ENCODE data around the gene ACOX1.
"Not testable (repeated sequence)": the region's sequence is repeated elsewhere in the genome, so short reads cannot be mapped to it uniquely, and the experiment has no call there.

ACOX1 gene

GRCh38 chr17:75979705-75980187, 780 bp upstream of the ACOX1 start:
- FAIRE-seq = no peak

DNA sequence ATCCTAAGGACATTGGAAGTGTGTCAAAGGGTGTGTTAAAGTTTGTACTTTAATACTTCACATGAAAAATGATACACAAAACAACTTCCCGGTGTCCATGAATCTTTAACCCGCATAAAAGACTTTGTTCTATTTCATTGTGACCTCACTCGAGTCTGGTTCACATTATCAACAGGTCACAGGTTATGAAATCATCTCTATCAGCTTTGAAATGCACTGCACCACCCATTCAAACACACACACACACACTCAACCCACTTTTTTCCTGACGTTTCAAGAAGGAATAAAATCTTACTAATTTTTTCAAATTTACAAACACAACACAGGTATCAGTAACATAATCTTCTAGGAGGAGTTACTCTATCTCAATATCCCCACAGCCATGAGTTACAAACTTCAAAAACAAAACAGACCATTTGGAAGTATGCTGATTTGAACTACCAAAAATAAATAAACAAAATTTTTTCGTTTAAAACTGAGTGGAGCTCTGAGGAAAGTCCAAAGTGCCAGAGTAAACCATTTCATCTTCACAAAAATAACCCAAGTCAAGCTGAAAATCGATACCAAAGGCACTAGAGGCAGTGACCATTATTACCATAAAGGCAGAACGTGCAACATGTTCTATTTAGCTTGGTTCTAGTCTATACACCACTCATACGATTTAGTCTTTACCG, 2.7 kb downstream of the ACOX1 start:
- FAIRE-seq = no peak

GRCh38 chr17:75975757-75976174, 3.2 kb downstream of the ACOX1 start:
- no peak for FAIRE-seq

GRCh38 chr17:75975187-75975586, 3.8 kb downstream of the ACOX1 start:
- not testable (repeated sequence) for FAIRE-seq

DNA sequence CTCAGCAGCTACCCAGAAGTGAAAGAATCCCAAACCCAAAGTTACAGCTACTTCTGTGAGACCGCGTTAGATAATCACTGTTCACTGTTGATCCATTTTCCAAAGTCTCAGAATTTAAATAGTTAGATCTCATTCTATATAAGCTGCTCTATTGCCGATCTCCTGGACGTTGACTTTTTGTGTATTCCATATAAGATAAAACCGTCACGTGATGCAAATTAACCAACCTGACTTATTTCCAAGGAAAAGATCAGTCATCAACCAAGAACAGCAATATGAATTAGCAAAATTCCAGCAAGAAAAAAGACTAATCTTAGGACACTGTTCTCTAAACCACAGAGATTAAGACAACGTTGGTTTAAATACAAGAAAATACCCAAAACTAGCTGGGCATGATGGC, 8.3 kb downstream of the ACOX1 start:
- FAIRE-seq = no peak

- FAIRE-seq = no peak
Measured at GRCh38 chr17:75970011-75970523, 8.9 kb downstream of the ACOX1 start.

- not testable (repeated sequence) for FAIRE-seq
Measured at GRCh38 chr17:75969044-75969443, 9.9 kb downstream of the ACOX1 start.

DNA sequence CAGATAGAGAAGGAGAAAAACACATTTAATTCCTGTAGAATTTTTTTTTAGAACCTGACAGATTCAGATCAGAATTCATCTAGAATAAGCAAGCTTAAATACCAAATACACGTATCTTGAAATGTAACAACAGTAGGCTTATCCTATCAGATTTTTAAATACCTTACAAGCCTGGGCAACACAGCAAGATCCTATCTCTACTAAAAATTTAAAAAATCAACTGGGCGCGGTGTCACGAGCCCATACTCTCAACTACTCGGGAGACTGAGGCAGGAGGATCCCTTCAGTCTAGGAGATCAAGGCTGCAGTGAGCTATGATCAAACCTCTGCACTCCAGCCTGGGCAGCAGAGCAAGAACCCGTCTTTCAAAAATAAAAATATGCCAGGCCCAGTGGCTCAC, 13.5 kb downstream of the ACOX1 start:
- no peak for FAIRE-seq

DNA sequence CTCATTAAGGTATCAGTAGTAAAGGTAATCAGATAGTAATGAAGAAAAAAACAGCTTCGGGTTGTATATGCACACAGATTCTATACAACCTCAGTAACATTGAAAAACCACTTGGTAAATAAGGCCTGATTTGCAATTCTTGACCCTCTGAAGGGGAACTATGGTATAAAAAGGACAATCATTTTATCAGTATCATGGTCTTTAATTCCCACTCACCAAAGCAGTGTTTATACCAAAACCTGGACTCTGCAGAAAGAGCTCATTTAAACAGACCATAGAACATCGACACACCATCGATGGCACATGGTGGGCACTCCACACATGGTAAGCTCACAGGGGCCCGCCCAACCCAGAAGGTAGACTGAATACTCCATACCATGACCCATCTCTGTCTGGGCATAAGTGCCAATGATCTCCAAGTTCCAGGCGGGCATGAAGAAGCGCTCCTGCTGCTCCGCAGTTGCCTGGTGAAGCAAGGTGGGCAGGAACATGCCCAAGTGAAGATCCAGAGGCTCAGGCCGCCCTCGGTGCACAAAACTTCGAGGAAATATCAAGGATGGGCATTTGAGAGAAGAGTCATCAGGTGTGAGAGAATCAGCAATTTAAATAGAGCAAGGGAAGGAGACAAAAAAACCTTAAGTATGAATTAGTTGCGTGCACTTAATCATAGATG, 19.0 kb downstream of the ACOX1 start:
- FAIRE-seq = no peak

- no peak for FAIRE-seq
Measured at GRCh38 chr17:75959051-75959838, 19.7 kb downstream of the ACOX1 start.

DNA sequence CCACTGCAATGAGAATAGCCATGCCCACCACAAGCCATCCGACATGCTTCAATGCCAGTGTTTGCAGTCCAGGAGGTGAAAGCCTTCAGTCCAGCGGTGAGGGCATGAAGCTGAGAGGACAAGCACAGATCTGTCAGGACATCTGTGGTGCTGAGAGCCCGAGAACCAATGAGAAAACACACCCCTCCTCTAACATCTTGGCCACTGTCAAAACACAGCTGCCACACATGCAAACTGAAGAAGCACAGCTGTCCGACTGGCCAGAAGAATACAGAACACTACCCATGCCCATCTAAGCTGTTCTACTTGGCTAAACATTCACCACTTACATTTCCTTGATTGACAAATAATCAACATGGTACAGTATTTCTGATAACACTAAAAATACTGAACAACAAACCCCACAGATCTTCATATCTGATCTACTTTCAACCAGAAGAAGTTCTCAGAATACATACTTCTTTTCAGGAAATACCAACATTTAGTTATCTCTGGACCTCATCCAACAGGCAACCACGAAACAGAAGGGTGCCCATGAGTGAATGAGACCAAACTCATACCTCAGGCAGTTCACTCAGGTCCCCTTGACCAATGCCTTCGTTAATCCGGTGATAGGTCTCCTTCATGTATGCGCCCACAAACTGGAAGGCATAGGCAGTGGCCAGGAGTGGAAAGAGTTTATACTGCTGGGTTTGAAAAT, 28.0 kb downstream of the ACOX1 start:
- no peak for FAIRE-seq

DNA sequence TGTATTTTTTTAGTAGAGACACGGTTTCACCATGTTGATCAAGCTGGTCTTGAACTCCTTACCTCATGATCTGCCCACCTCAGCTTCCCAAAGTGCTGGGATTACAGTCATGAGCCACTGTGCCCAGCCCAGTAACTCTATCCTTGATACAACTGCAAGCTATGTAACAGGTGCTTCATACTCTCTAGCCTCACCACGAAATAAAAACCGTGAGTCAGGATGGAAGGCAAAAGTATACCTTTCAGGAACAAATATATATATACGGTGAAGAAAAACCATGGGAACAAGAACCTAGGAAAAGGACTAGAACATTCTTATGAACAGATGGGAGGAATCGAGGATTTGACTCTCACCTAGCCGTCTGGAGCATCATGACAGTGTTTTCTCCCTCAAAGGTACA, 28.5 kb downstream of the ACOX1 start:
- FAIRE-seq = no peak

GRCh38 chr17:75945211-75945610, 33.8 kb downstream of the ACOX1 start:
- FAIRE-seq = no peak

DNA sequence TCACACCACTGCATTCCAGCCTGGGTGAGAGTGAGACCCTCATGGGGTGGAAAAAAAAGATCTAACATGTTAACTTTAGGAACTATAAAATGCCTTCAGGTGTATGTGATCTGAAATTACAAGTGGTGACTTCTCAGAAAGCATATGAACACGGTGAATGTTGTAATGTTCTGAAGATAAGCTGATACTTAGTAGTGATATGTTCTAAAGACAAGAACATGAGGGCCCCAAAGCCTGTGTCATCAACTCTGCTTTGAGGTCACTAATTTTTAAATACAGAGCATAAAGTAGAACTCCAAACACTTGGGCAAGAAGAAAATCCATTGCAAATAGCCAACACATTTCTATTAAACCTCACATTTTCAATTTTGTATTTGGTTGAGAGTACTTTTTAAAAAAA, 35.5 kb downstream of the ACOX1 start:
- no peak for FAIRE-seq

GRCh38 chr17:75942473-75942872, 36.5 kb downstream of the ACOX1 start:
- FAIRE-seq = no peak

DNA sequence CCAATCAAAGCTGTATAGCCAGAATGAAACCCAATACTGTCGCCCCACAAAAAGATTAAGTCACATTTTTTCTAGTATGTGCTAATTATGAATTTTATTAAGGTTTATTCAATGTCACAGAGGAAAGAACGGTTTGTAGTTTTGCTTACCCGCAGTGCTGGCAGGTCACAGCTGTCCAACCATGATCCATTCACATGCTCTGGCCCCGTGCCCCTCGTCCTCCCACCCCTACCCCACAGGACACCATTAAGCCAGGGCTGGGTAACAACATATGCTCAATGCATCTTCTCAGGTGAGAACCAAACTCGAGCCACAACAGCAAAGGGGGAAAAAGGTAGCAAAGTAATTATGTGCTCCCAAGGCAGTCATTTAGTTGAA, 37.5 kb downstream of the ACOX1 start:
- FAIRE-seq = no peak

DNA sequence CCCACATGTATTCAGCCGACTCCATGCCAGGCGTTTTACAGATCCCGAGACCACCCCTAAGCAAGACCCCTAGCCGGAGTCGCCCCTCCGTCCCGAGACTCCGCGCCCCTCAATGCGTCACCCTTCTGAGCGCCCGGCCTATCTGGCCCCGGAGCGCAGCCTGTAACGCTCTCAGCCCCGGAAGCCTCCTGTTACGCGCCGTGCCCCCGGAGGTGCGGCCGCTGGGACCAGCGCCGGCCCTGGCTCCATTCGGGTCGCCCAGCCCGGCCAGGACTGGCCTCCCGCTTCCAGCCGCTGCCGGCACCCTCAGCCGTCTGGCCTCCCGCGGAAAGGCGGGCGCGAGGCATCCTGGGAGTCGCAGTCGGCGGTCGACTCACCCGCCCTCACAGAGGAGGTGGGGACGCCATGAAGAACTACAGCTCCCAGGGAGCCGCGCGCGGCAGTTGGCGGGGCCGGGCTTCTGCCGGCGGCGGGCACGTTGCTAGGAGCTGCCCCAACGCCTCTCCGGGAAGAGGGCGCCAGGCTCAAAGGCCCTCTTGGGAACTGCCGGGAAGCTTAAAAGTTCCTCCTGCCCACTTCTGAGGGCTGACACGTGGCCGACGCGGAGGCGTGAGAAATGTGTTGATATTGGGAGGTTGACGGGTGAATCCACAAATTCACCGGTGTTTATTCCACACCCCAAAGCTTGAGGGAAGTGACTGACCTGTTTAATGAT, 38.1 kb downstream of the ACOX1 start, which contains the start of gene FBF1:
Gene FBF1, minus strand, starts transcription at position 316 of the 715 bp plus-strand sequence. CDS start 2,893 bp downstream, outside the sequence.
- FAIRE-seq = no peak

DNA sequence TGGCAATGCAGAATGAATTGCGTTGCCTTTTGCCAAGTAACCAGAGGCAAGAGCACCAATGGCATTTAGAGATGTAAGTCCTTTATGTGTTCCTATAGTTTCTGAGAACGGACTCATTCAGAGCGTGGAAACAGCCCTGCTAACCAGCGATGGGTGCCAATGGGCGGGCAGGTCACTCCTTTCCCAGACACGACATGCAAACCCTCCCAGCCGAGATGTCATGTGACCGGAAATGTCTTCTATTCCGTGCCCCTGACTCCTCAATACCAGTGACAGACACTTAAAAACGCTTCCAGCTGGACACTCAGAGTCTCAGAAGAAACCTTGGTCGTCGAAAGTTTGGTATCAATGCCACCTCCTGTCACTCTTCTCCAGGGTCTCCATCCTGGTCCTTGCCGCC, 41.3 kb downstream of the ACOX1 start:
- FAIRE-seq = no peak

GRCh38 chr17:75933808-75934207, 45.2 kb downstream of the ACOX1 start:
- FAIRE-seq = no peak

DNA sequence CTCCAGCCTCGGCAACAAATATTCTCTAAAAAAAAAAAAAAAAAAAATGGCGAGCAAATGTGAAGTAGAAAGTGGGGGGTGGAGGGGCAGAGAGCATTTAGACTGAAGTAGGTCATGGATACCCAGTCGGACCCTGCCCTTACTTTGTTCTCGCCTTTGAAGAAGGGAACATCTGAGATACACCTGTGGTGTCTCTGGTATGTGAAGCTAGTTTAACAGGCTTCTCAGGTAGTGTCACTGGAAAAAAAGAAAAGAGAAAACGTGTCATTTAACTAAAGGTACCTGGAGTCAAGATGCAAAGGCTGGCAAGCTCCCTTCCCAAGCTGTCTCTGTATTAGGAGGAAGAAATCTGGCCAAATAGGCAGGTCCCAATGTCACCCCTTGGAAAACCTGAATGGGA, 46.1 kb downstream of the ACOX1 start:
- no peak for FAIRE-seq

- FAIRE-seq = no peak
Measured at GRCh38 chr17:75931062-75931461, 47.9 kb downstream of the ACOX1 start.

GRCh38 chr17:75927286-75927922, 51.6 kb downstream of the ACOX1 start:
- no peak for FAIRE-seq
